IMR-90 (cell line): ENCODE measurements around the gene RARRES2. TPM values are rescaled to one million over a fixed set of nuclear protein-coding genes. Genes with fewer than 3 reads are reported as not detected.

Experiments used
- ATAC-seq: fragments of 200-7000 bp; cut with Tn5 transposase; 2 replicates; pipeline ENCODE4 v1.9.1; 2020; ENCODE audit warnings: low read depth, mild to moderate bottlenecking, moderate library complexity
- BruUV-seq: library from RNA; stranded (reverse); fragments of 400-500 nt; replicated peaks from 2 replicates; lab custom pipeline; 2021; lab: Mats Ljungman, UMichigan
- CTCF ChIA-PET: fragments of 300-600 bp; formaldehyde crosslinking; extraction: SDS; loops from one replicate; lab custom pipeline; 2021; ENCODE audit warnings: antibody characterized with exemption; lab: Yijun Ruan, JAX
- POLR2A ChIA-PET: fragments of 300-600 bp; sonication (Branson Sonifier 250); formaldehyde crosslinking; loops from one replicate; lab custom pipeline; 2022; ENCODE audit warnings: antibody characterized with exemption; ENCODE audit not compliant: unreplicated experiment; lab: Charles Lee
- DNase-seq: peaks from one replicate; pipeline ENCODE4 v3.0.0; 2013
- H2AFZ ChIP-seq: replicated peaks from 2 replicates; pipeline ENCODE3; 2013; ENCODE audit warnings: low read length, mild to moderate bottlenecking; ENCODE audit not compliant: poor library complexity
- H2AK5ac ChIP-seq: 2 replicates; pipeline ENCODE4 v1.6.1; 2013; ENCODE audit warnings: low read depth, low read length, inconsistent platforms
- H2AK9ac ChIP-seq: replicated peaks from 2 replicates; pipeline ENCODE3; 2013; ENCODE audit warnings: mild to moderate bottlenecking, low read depth, low read length, moderate library complexity; ENCODE audit not compliant: poor library complexity
- H2BK120ac ChIP-seq: 2 replicates; pipeline ENCODE4 v1.6.1; 2013; ENCODE audit warnings: low read depth, low read length, inconsistent platforms
- H2BK15ac ChIP-seq: 3 replicates; pipeline ENCODE4 v1.6.1; 2013; ENCODE audit warnings: low read depth, low read length, inconsistent platforms
- H2BK20ac ChIP-seq: 2 replicates; pipeline ENCODE4 v1.6.1; 2013; ENCODE audit warnings: low read depth, mild to moderate bottlenecking, inconsistent platforms, low read length, moderate library complexity
- H2BK5ac ChIP-seq: 2 replicates; pipeline ENCODE4 v1.6.1; 2013; ENCODE audit warnings: mild to moderate bottlenecking, low read depth, low read length, inconsistent platforms; ENCODE audit not compliant: poor library complexity, severe bottlenecking
- H3K14ac ChIP-seq: replicated peaks from 2 replicates; pipeline ENCODE4 v1.6.1; 2013; ENCODE audit warnings: low read depth, low read length, inconsistent platforms
- H3K18ac ChIP-seq: 2 replicates; pipeline ENCODE4 v1.6.1; 2013; ENCODE audit warnings: low read depth, low read length, control low read depth
- H3K23ac ChIP-seq: 2 replicates; pipeline ENCODE4 v1.6.1; 2013; ENCODE audit warnings: low read depth, low read length, inconsistent platforms
- H3K27ac ChIP-seq: 2 replicates; pipeline ENCODE4 v1.5.1; 2013; ENCODE audit warnings: mild to moderate bottlenecking, control low read depth, low read length; ENCODE audit not compliant: insufficient read depth
- H3K27me3 ChIP-seq: 2 replicates; pipeline ENCODE4 v1.6.1; 2013; ENCODE audit warnings: low read length; ENCODE audit not compliant: control insufficient read depth, insufficient read depth
- H3K36me3 ChIP-seq: 2 replicates; pipeline ENCODE4 v1.6.1; 2013; ENCODE audit warnings: low read length, mixed read lengths; ENCODE audit not compliant: control insufficient read depth, insufficient read depth
- H3K4ac ChIP-seq: 2 replicates; pipeline ENCODE4 v1.6.1; 2013; ENCODE audit warnings: low read depth, low read length, inconsistent platforms
- H3K4me1 ChIP-seq: 2 replicates; pipeline ENCODE4 v1.6.1; 2013; ENCODE audit warnings: low read length, mixed read lengths; ENCODE audit not compliant: control insufficient read depth, insufficient read depth
- H3K4me2 ChIP-seq: 2 replicates; pipeline ENCODE4 v1.6.1; 2013; ENCODE audit warnings: low read depth, mild to moderate bottlenecking, control low read depth, low read length, moderate library complexity
- H3K4me3 ChIP-seq: 2 replicates; pipeline ENCODE4 v1.5.1; 2013; ENCODE audit warnings: low read depth, mild to moderate bottlenecking, control low read depth, low read length, moderate library complexity; ENCODE audit not compliant: insufficient read depth
- H3K56ac ChIP-seq: 2 replicates; pipeline ENCODE4 v1.6.1; 2013; ENCODE audit warnings: low read length, inconsistent platforms; ENCODE audit not compliant: insufficient read depth; ENCODE audit errors: extremely low read depth
- H3K79me1 ChIP-seq, 2 experiments: 2 replicates each; pipeline ENCODE4 v1.6.1; 2013; ENCODE audit warnings: low read length in 2 of 2, inconsistent platforms in 1 of 2, low read depth in 1 of 2
- H3K9ac ChIP-seq: 2 replicates; pipeline ENCODE4 v1.6.1; 2013; ENCODE audit warnings: low read depth, low read length, control low read depth
- H3K9me1 ChIP-seq: 2 replicates; pipeline ENCODE4 v1.6.1; 2013; ENCODE audit warnings: low read length, inconsistent platforms; ENCODE audit not compliant: insufficient read depth
- H3K9me3 ChIP-seq: 2 replicates; pipeline ENCODE4 v1.6.1; 2013; ENCODE audit warnings: low read length; ENCODE audit not compliant: control insufficient read depth, insufficient read depth
- H4K20me1 ChIP-seq: 2 replicates; pipeline ENCODE4 v1.6.1; 2013; ENCODE audit warnings: low read length, inconsistent platforms; ENCODE audit not compliant: insufficient read depth
- H4K5ac ChIP-seq: 2 replicates; pipeline ENCODE4 v1.6.1; 2013; ENCODE audit warnings: mild to moderate bottlenecking, low read depth, low read length, control low read depth
- H4K8ac ChIP-seq, 2 experiments: 2 replicates each; pipeline ENCODE4 v1.6.1; 2013; ENCODE audit warnings: low read depth in 2 of 2, low read length in 2 of 2, control low read depth in 1 of 2, inconsistent platforms in 1 of 2
- H4K91ac ChIP-seq: 2 replicates; pipeline ENCODE4 v1.6.1; 2013; ENCODE audit warnings: low read depth, low read length, inconsistent platforms; ENCODE audit not compliant: insufficient read depth
- BHLHE40 ChIP-seq: fragments of 150-350 bp; IDR thresholded peaks from 2 replicates; pipeline ENCODE4 v1.6.1; 2016; ENCODE audit warnings: mild to moderate bottlenecking, low read depth, low read length
- CEBPB ChIP-seq: IDR thresholded peaks from 2 replicates; pipeline ENCODE4 v1.6.1; 2012; ENCODE audit warnings: low read depth, low read length, improper control_type of control experiment
- CHD1 ChIP-seq: IDR thresholded peaks from 2 replicates; pipeline ENCODE4 v1.6.1; 2012; ENCODE audit warnings: low read depth, low read length, improper control_type of control experiment
- FOS ChIP-seq: fragments of 150-350 bp; IDR thresholded peaks from 2 replicates; pipeline ENCODE4 v1.6.1; 2016; ENCODE audit warnings: low read depth, low read length
- MAFK ChIP-seq: IDR thresholded peaks from 2 replicates; pipeline ENCODE4 v1.6.1; 2012; ENCODE audit warnings: low read depth, low read length, improper control_type of control experiment
- NFE2L2 ChIP-seq: fragments of 150-350 bp; IDR thresholded peaks from 2 replicates; pipeline ENCODE4 v1.6.1; 2016; ENCODE audit warnings: low read depth, mild to moderate bottlenecking, low read length
- RAD21 ChIP-seq: IDR thresholded peaks from 2 replicates; pipeline ENCODE4 v1.6.1; 2012; ENCODE audit warnings: low read length, improper control_type of control experiment
- RFX5 ChIP-seq: IDR thresholded peaks from 2 replicates; pipeline ENCODE4 v1.8.0; 2012; ENCODE audit warnings: low read depth, mild to moderate bottlenecking, low read length, moderate library complexity
- SMC3 ChIP-seq: fragments of 150-350 bp; IDR thresholded peaks from 2 replicates; pipeline ENCODE4 v1.6.1; 2016; ENCODE audit warnings: low read depth, mild to moderate bottlenecking, antibody characterized with exemption, low read length, moderate library complexity
- WGBS, 2 experiments: methylation state at CpG; one replicate each; pipeline versions ENCODE4 v1.1.5 to v1.1.7; 2013; ENCODE audit warnings: missing lambda C conversion rate in 2 of 2; ENCODE audit not compliant: insufficient read length in 1 of 2; ENCODE audit errors: extremely low coverage in 2 of 2; 5-methylcytosine and 5-hydroxymethylcytosine counted together
- dilution Hi-C: fragments of 300-500 bp; cut with HindIII; formaldehyde crosslinking; loops from one replicate; pipeline ENCODE4 v1.14.3; 2018; ENCODE audit warnings: low sequenced_read_pairs; ENCODE audit not compliant: unreplicated experiment
- in situ Hi-C: fragments of 300-500 bp; cut with MboI; formaldehyde crosslinking; loops from 3 replicates; pipeline ENCODE4 v1.14.3; 2019; ENCODE audit warnings: low sequenced_read_pairs, inconsistent platforms, mixed read lengths
- intact Hi-C: fragments of 100-400 bp; cut with micrococcal nuclease; formaldehyde crosslinking; loops from 2 replicates; pipeline ENCODE4 v1.10.0; 2022
- polyA plus RNA-seq, 3 experiments: library from polyadenylated mRNA; depleted of rRNA; stranded (reverse); fragments of >200 nt; gene quantifications; 2 replicates each; pipeline ENCODE4 v1.2.3, GENCODE V29; 2012; ENCODE audit warnings: low replicate concordance in 1 of 3
- total RNA-seq: library from RNA; depleted of rRNA; stranded (reverse); fragments of >200 nt; gene quantifications from 2 replicates; pipeline ENCODE4 v1.2.3, GENCODE V29; 2012
- TF ChIP-seq, protein P1 (sequence below): fragments of 150-350 bp; IDR thresholded peaks from 2 replicates; pipeline ENCODE4 v1.6.1; 2016; ENCODE audit warnings: low read depth, mild to moderate bottlenecking, low read length, moderate library complexity, borderline replicate concordance
- TF ChIP-seq, protein P2 (sequence below): conservative IDR thresholded peaks from 2 replicates; pipeline ENCODE4 v1.5.1; 2012; ENCODE audit warnings: mild to moderate bottlenecking, low read depth, low read length, improper control_type of control experiment

Gene RARRES2
- total and polyA plus RNA-seq, 2 of the 4 experiments (the other 2 are of a cell fraction) = 1.6 TPM; not detected in 1

DNA sequence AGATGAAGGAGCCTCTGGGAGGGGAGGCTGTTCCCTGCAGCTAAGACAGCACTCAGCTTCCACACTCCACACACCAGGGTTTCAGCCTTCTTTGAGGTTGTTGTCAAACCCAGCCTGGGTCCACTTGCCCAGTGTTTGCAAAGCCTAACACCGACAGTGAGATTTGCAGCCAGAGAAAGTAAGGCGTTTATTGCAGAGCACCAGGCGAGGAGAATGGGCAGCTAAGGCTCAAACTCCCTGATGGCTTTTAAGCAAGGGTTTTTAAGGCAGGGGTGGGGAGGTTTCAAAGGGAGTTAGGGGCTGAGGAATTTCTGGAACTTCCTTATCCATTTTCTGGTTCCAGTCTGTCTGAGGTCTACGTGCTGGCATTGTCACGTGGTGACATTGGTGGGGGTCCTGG lies 33.0 kb upstream of the RARRES2 start:
- TF ChIP-seq CEBPB (no peak), SMC3 (no peak), CHD1 (no peak), RAD21 (no peak), NFE2L2 (no peak), RFX5 (no peak), BHLHE40 (no peak), MAFK (no peak), FOS (no peak)
- TF ChIP-seq, protein P1, sequence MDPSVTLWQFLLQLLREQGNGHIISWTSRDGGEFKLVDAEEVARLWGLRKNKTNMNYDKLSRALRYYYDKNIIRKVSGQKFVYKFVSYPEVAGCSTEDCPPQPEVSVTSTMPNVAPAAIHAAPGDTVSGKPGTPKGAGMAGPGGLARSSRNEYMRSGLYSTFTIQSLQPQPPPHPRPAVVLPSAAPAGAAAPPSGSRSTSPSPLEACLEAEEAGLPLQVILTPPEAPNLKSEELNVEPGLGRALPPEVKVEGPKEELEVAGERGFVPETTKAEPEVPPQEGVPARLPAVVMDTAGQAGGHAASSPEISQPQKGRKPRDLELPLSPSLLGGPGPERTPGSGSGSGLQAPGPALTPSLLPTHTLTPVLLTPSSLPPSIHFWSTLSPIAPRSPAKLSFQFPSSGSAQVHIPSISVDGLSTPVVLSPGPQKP = no peak
- TF ChIP-seq, protein P2, sequence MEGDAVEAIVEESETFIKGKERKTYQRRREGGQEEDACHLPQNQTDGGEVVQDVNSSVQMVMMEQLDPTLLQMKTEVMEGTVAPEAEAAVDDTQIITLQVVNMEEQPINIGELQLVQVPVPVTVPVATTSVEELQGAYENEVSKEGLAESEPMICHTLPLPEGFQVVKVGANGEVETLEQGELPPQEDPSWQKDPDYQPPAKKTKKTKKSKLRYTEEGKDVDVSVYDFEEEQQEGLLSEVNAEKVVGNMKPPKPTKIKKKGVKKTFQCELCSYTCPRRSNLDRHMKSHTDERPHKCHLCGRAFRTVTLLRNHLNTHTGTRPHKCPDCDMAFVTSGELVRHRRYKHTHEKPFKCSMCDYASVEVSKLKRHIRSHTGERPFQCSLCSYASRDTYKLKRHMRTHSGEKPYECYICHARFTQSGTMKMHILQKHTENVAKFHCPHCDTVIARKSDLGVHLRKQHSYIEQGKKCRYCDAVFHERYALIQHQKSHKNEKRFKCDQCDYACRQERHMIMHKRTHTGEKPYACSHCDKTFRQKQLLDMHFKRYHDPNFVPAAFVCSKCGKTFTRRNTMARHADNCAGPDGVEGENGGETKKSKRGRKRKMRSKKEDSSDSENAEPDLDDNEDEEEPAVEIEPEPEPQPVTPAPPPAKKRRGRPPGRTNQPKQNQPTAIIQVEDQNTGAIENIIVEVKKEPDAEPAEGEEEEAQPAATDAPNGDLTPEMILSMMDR = no peak
- in situ Hi-C loops = no loop called here
- no peak overlapping the region for H3K4me3 ChIP-seq

More for the DNA sequence above, 33.0 kb upstream of the RARRES2 start:
- no peaks in the 10 kb centered on the region for H3K9me3 ChIP-seq
- no peak overlapping the region for H4K91ac ChIP-seq
- ChIA-PET POLR2A (no interaction called here), CTCF (no interaction called here)
- H4K8ac ChIP-seq = no peak overlapping the region
- no peaks in the 10 kb centered on the region for H3K27me3 ChIP-seq
- no peak overlapping the region for H2AK9ac ChIP-seq
- BruUV-seq = no TSS peak
- dilution Hi-C loops (no loop called here), intact Hi-C loops (no loop called here)
- H3K4me1 ChIP-seq = peaks cover 22% of the 10 kb centered on the region
- no peak overlapping the region for H2BK120ac ChIP-seq
- H2BK5ac ChIP-seq = no peak overlapping the region
- no peak overlapping the region for H2BK20ac ChIP-seq
- H3K56ac ChIP-seq = no peak overlapping the region
- H4K20me1 ChIP-seq = peaks cover 9% of the 10 kb centered on the region
- peaks cover 19 to 42% of the 10 kb centered on the region in 2 experiments; a peak in 3 of 4 replicates for H3K79me1 ChIP-seq
- no peak overlapping the region for H3K4ac ChIP-seq
- no peak overlapping the region for H4K5ac ChIP-seq
- H2AFZ ChIP-seq = no peak overlapping the region
- no peak overlapping the region for H3K18ac ChIP-seq
- no peak overlapping the region for H3K9ac ChIP-seq
- ATAC-seq = no peak
- no peak overlapping the region for H3K14ac ChIP-seq
- no peak overlapping the region for H2AK5ac ChIP-seq
- no peak overlapping the region for H3K4me2 ChIP-seq
- no peak overlapping the region for H2BK15ac ChIP-seq
- DNase-seq = no peak
- WGBS, 2 experiments = 100% methylated on average over 3 of the region's 5 CpGs; no CpG with 5 or more reads in 1 of the 2 experiments
- H3K36me3 ChIP-seq = peaks cover 38% of the 10 kb centered on the region
- H3K9me1 ChIP-seq = peaks cover 2% of the 10 kb centered on the region; the same call in 1 of the 2 replicates
- no peak overlapping the region for H3K23ac ChIP-seq
- H3K27ac ChIP-seq = no peak overlapping the region
